CD4-positive, CD25-positive, alpha-beta regulatory T cell (primary cell): ENCODE results near the gene APH1B. TPM values are rescaled to one million over a fixed set of nuclear protein-coding genes. Genes with fewer than 3 reads are reported as not detected.

ENCODE experiments used
- ATAC-seq, 2 donors: fragments of 150-1000 bp; cut with Tn5 transposase; one replicate each; pipeline ENCODE4 v1.10.0; 2021; ENCODE audit warnings: low read depth in 2 of 2, moderate number of reproducible peaks in 2 of 2, moderate library complexity in 1 of 2
- DNase-seq, 3 donors: peaks; one replicate each; pipeline versions ENCODE4 v3.0.0 to v3.0.0-alpha.2; 2012 to 2022; ENCODE audit warnings: mixed read lengths in 1 of 3
- H3K27ac ChIP-seq: one replicate; pipeline ENCODE4 v1.7.0; 2013; ENCODE audit warnings: mild to moderate bottlenecking, low read length; ENCODE audit not compliant: insufficient read depth, poor library complexity, severe bottlenecking
- H3K27me3 ChIP-seq: one replicate; pipeline ENCODE4 v1.7.0; 2013; ENCODE audit warnings: low read length; ENCODE audit not compliant: control insufficient read depth, insufficient read depth
- H3K36me3 ChIP-seq: one replicate; pipeline ENCODE4 v1.7.0; 2013; ENCODE audit warnings: mild to moderate bottlenecking, low read length, moderate library complexity; ENCODE audit not compliant: control insufficient read depth, insufficient read depth
- H3K4me1 ChIP-seq: 2 replicates; pipeline ENCODE4 v1.7.0; 2013; ENCODE audit warnings: mild to moderate bottlenecking, low read length; ENCODE audit not compliant: insufficient read depth, control insufficient read depth, poor library complexity, severe bottlenecking
- H3K4me3 ChIP-seq: one replicate; pipeline ENCODE4 v1.7.0; 2013; ENCODE audit warnings: low read depth, mild to moderate bottlenecking, low read length, moderate library complexity
- H3K9me3 ChIP-seq, 2 experiments: 1 replicate in 1 of 2; 2 replicates in 1 of 2; pipeline ENCODE4 v1.7.0; 2013; ENCODE audit warnings: low read length in 2 of 2, mild to moderate bottlenecking in 1 of 2, moderate library complexity in 1 of 2; ENCODE audit not compliant: control insufficient read depth in 2 of 2
- H3K27ac Mint-ChIP-seq, 3 donors: one replicate each; pipeline ENCODE4 v1.8.0; 2020 to 2022; ENCODE audit warnings: mild to moderate bottlenecking in 3 of 3, mixed read lengths in 3 of 3, moderate library complexity in 2 of 3
- H3K27me3 Mint-ChIP-seq: one replicate; pipeline ENCODE4 v1.8.0; 2022; ENCODE audit warnings: mild to moderate bottlenecking, mixed read lengths
- H3K36me3 Mint-ChIP-seq: one replicate; pipeline ENCODE4 v1.8.0; 2020; ENCODE audit warnings: mixed read lengths
- H3K4me1 Mint-ChIP-seq, 4 donors: one replicate each; pipeline ENCODE4 v1.8.0; 2020 to 2022; ENCODE audit warnings: mixed read lengths in 4 of 4, mild to moderate bottlenecking in 1 of 4
- H3K4me3 Mint-ChIP-seq, 4 donors: one replicate each; pipeline ENCODE4 v1.8.0; 2020 to 2022; ENCODE audit warnings: mild to moderate bottlenecking in 4 of 4, mixed read lengths in 4 of 4, moderate library complexity in 3 of 4
- H3K9me3 Mint-ChIP-seq, 7 donors: one replicate each; pipeline ENCODE4 v1.8.0; 2020 to 2022; ENCODE audit warnings: mixed read lengths in 7 of 7, mild to moderate bottlenecking in 3 of 7, moderate library complexity in 2 of 7
- polyA plus RNA-seq, 4 donors: library from polyadenylated mRNA; unstranded; fragments of 300-500 nt; fragmentation: Illumina TruSeq; gene quantifications; one replicate each; pipeline ENCODE4 v1.2.3, GENCODE V29; 2021
- total RNA-seq: library from RNA; stranded (reverse); gene quantifications from one replicate; pipeline ENCODE4 v1.2.3, GENCODE V29; 2022

The APH1B gene
- total and polyA plus RNA-seq, 5 donors from 2014 or later = 9.1 to 19.0 (median 13.7) TPM

- Mint-ChIP-seq H3K27ac (peak overlapping the region in 2 of 3 donors; percentile 8 to 54), H3K36me3 (peaks cover 35% of the 10 kb centered on the region), H3K4me3 (no peak overlapping the region), H3K4me1 (peaks cover 7 to 18% (median 12%) of the 10 kb centered on the region in 4 donors), H3K9me3 (no peaks in the 10 kb centered on the region), H3K27me3 (no peaks in the 10 kb centered on the region)
- H3K27me3 ChIP-seq = no peaks in the 10 kb centered on the region
- no peak for ATAC-seq
- H3K4me3 ChIP-seq = peak overlapping the region; percentile 28
- H3K4me1 ChIP-seq = no peaks in the 10 kb centered on the region
- no peak overlapping the region for H3K27ac ChIP-seq
- DNase-seq = no peak
- H3K36me3 ChIP-seq = peaks cover 12% of the 10 kb centered on the region
- no peaks in the 10 kb centered on the region for H3K9me3 ChIP-seq
Measured at GRCh38 chr15:63288342-63288741, 10.9 kb downstream of the APH1B start.

DNA sequence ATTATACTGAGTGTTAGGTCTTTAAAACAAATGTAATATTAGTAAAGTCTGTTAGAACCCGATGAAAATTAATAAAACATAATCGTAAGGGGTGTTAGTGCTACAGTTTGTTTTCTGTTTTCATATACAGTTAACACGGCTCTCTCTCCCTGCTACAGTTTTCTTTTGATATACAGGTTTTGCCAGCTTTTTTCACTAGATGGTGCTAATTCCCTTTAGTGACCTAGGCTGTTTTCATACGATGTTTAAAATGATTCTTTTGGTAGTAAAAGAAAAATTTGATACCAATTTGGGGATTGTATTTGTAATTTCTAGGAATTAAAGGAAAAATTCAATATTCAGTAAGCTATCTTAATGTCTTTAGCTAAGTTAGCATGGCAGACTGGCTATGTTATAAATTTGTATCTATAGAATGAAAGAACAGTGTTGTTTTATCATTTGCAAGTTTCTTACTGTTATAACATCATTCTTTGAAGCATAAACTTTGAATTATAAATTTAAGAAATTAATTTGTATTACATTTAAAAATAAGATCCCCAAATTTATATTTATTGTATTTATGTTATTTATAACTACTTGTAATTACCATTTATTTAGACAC lies 11.5 kb downstream of the APH1B start:
- H3K27me3 Mint-ChIP-seq = no peaks in the 10 kb centered on the region

GRCh38 chr15:63291507-63291906 lies 14.1 kb downstream of the APH1B start:
- DNase-seq (no peak), ATAC-seq (no peak)
- Histone ChIP-seq H3K4me3 (no peak overlapping the region), H3K27ac (no peak overlapping the region), H3K9me3 (no peaks in the 10 kb centered on the region), H3K4me1 (no peaks in the 10 kb centered on the region), H3K36me3 (peaks cover 6% of the 10 kb centered on the region), H3K27me3 (no peaks in the 10 kb centered on the region)
- Mint-ChIP-seq H3K4me1 (peaks cover 6 to 22% (median 10%) of the 10 kb centered on the region in 4 donors), H3K27ac (no peak overlapping the region), H3K4me3 (no peak overlapping the region), H3K9me3 (no peaks in the 10 kb centered on the region), H3K27me3 (no peaks in the 10 kb centered on the region), H3K36me3 (peaks cover 47% of the 10 kb centered on the region)

More for the DNA sequence above, 11.5 kb downstream of the APH1B start:
- H3K4me1 ChIP-seq = no peaks in the 10 kb centered on the region
- peaks cover 34% of the 10 kb centered on the region for H3K36me3 Mint-ChIP-seq
- ATAC-seq (peak in 1 of 2 donors; percentile 58), DNase-seq (peak in 2 of 3 donors; percentile 56 to 68)
- H3K9me3 Mint-ChIP-seq = no peaks in the 10 kb centered on the region
- no peaks in the 10 kb centered on the region for H3K27me3 ChIP-seq
- no peak overlapping the region for H3K27ac ChIP-seq
- H3K4me1 Mint-ChIP-seq = peaks cover 6 to 14% (median 8%) of the 10 kb centered on the region in 4 donors
- peaks cover 9% of the 10 kb centered on the region for H3K36me3 ChIP-seq
- H3K4me3 Mint-ChIP-seq = no peak overlapping the region
- H3K9me3 ChIP-seq = no peaks in the 10 kb centered on the region
- peak overlapping the region; percentile 28 for H3K4me3 ChIP-seq
- H3K27ac Mint-ChIP-seq = peak overlapping the region in 2 of 3 donors; percentile 8 to 54

GRCh38 chr15:63292241-63292640 lies 14.8 kb downstream of the APH1B start:
- peaks cover 40% of the 10 kb centered on the region for H3K36me3 Mint-ChIP-seq

DNA sequence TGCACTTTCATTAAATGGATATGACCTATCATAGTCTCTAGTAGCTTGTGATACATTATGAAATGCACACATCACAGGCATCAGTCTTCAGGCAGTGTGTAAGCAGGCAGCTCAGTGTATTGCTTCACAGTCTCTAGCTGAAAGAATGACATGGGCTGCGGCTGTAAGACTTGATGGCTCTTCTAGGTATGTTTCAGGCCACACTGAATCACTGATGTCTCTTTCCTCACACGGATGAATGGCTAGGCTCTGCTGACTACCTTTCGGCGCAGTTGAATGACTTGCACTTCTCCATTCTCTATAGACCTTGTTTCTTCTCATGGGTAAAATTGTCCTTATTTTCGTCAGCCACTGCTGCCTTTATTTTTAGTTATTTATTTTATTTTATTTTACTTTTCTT lies 15.4 kb downstream of the APH1B start:
- Mint-ChIP-seq H3K27ac (no peak overlapping the region), H3K4me3 (no peak overlapping the region), H3K27me3 (no peaks in the 10 kb centered on the region), H3K36me3 (peaks cover 39% of the 10 kb centered on the region), H3K4me1 (peaks cover 6 to 24% (median 10%) of the 10 kb centered on the region in 4 donors), H3K9me3 (no peaks in the 10 kb centered on the region)
- no peak for DNase-seq
- Histone ChIP-seq H3K36me3 (peaks cover 14% of the 10 kb centered on the region), H3K27ac (no peak overlapping the region), H3K4me3 (no peak overlapping the region), H3K4me1 (no peaks in the 10 kb centered on the region), H3K27me3 (no peaks in the 10 kb centered on the region), H3K9me3 (no peaks in the 10 kb centered on the region)
- ATAC-seq = no peak

More at GRCh38 chr15:63292241-63292640, 14.8 kb downstream of the APH1B start:
- H3K27me3 Mint-ChIP-seq = no peaks in the 10 kb centered on the region
- no peak overlapping the region for H3K4me3 Mint-ChIP-seq
- H3K27ac ChIP-seq = no peak overlapping the region
- ATAC-seq = no peak
- peaks cover 6 to 22% (median 10%) of the 10 kb centered on the region in 4 donors for H3K4me1 Mint-ChIP-seq
- H3K4me1 ChIP-seq = no peaks in the 10 kb centered on the region
- no peaks in the 10 kb centered on the region for H3K9me3 ChIP-seq
- H3K36me3 ChIP-seq = peaks cover 8% of the 10 kb centered on the region
- no peaks in the 10 kb centered on the region for H3K27me3 ChIP-seq
- H3K27ac Mint-ChIP-seq = no peak overlapping the region
- H3K4me3 ChIP-seq = no peak overlapping the region
- no peak for DNase-seq
- no peaks in the 10 kb centered on the region for H3K9me3 Mint-ChIP-seq

- H3K27ac Mint-ChIP-seq = no peak overlapping the region
- Histone ChIP-seq H3K4me3 (no peak overlapping the region), H3K36me3 (peaks cover 11% of the 10 kb centered on the region), H3K27ac (no peak overlapping the region), H3K9me3 (no peaks in the 10 kb centered on the region), H3K4me1 (no peaks in the 10 kb centered on the region), H3K27me3 (no peaks in the 10 kb centered on the region)
- no peak for DNase-seq
- ATAC-seq = no peak
- no peaks in the 10 kb centered on the region for H3K27me3 Mint-ChIP-seq
- no peak overlapping the region for H3K4me3 Mint-ChIP-seq
- peaks cover 40% of the 10 kb centered on the region for H3K36me3 Mint-ChIP-seq
- peaks cover 0 to 19% (median 3%) of the 10 kb centered on the region in 4 donors for H3K4me1 Mint-ChIP-seq
- no peaks in the 10 kb centered on the region for H3K9me3 Mint-ChIP-seq
Measured at GRCh38 chr15:63294359-63294758, 17.0 kb downstream of the APH1B start.

- Mint-ChIP-seq H3K36me3 (peaks cover 49% of the 10 kb centered on the region), H3K9me3 (no peaks in the 10 kb centered on the region), H3K27ac (peak overlapping the region in 2 of 3 donors; percentile 49 to 61), H3K27me3 (no peaks in the 10 kb centered on the region), H3K4me1 (peaks cover 0 to 19% (median 3%) of the 10 kb centered on the region in 4 donors), H3K4me3 (no peak overlapping the region)
- Histone ChIP-seq H3K4me3 (no peak overlapping the region), H3K4me1 (no peaks in the 10 kb centered on the region), H3K36me3 (peaks cover 11% of the 10 kb centered on the region), H3K27ac (no peak overlapping the region), H3K27me3 (no peaks in the 10 kb centered on the region), H3K9me3 (no peaks in the 10 kb centered on the region)
- DNase-seq = no peak
- no peak for ATAC-seq
Measured at GRCh38 chr15:63295341-63295740, 17.9 kb downstream of the APH1B start.

DNA sequence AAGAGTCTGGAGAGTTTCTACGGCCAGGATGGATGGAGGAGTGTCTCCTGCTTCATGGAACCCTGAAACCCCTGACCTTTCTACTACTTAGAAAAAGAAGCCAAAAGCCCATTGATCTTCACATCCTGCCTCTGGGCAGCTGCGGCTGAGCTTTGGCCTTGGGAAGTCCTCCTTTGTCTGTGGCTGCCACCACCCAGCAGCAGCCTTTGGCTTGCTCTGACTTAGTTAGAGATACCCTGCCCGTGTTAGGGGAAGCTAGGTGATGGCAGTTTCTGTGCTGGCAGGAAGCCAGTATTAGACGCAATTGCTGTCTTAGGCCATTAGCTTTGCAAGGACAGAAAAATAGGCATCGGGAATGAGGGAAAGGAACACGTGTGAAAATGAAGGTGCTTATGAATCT lies 18.8 kb downstream of the APH1B start:
- H3K4me3 Mint-ChIP-seq = no peak overlapping the region
- Histone ChIP-seq H3K27ac (no peak overlapping the region), H3K36me3 (peaks cover 11% of the 10 kb centered on the region), H3K9me3 (no peaks in the 10 kb centered on the region), H3K27me3 (no peaks in the 10 kb centered on the region), H3K4me3 (no peak overlapping the region), H3K4me1 (no peaks in the 10 kb centered on the region)
- no peaks in the 10 kb centered on the region for H3K27me3 Mint-ChIP-seq
- DNase-seq = peak in 1 of 3 donors; percentile 33
- no peak for ATAC-seq
- H3K9me3 Mint-ChIP-seq = no peaks in the 10 kb centered on the region
- H3K4me1 Mint-ChIP-seq = peaks cover 0 to 15% (median 3%) of the 10 kb centered on the region in 4 donors
- peaks cover 53% of the 10 kb centered on the region for H3K36me3 Mint-ChIP-seq
- peak overlapping the region in 1 of 3 donors; percentile 49 for H3K27ac Mint-ChIP-seq
